Measurements from ENCODE around the gene PARP16. TPM values are rescaled to one million over a fixed set of nuclear protein-coding genes. Genes with fewer than 3 reads are reported as not detected.

The PARP16 gene
- total and polyA plus RNA-seq, 10 donors = 6.4 to 11.3 (median 9.6) TPM

DNA sequence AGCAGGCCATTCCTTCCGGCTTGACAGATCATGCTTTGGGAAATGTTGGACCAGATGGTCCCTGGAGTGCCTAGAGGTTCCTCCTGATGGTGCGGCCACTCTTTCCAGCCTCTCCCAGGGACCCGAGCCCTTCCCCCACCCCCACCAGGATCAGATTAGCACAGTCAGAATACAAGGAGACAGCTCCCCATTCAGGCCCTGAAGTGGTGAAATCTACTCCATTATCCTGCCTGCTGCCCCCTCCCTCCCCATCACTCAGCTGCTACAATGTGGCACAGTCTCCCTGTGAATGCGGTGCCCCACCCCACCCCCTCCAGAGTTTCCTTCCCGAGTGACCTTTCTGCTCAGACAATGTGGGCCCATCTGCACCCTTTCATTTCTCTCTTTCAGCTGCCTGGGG lies 47.2 kb upstream of the PARP16 start:
- Histone ChIP-seq H3K9me3 (no peaks in the 10 kb centered on the region), H3K27ac (no peak overlapping the region), H3K4me3 (no peak overlapping the region), H3K27me3 (replicated peaks in 1 of 7) (peaks cover 0 to 39% (median 0%) of the 10 kb centered on the region in 7 donors), H3K4me1 (no peaks in the 10 kb centered on the region), H3K36me3 (no peaks in the 10 kb centered on the region)
- 78 to 96% (median 83%) methylated on average over 5 of the region's 5 CpGs for WGBS, 5 donors
- TF ChIP-seq POLR2AphosphoS5 (IDR thresholded peaks at IDR 0.05) = no peak
- no peak for TF ChIP-seq POLR2A (IDR thresholded peaks at IDR 0.05)
- TF ChIP-seq, protein P1, sequence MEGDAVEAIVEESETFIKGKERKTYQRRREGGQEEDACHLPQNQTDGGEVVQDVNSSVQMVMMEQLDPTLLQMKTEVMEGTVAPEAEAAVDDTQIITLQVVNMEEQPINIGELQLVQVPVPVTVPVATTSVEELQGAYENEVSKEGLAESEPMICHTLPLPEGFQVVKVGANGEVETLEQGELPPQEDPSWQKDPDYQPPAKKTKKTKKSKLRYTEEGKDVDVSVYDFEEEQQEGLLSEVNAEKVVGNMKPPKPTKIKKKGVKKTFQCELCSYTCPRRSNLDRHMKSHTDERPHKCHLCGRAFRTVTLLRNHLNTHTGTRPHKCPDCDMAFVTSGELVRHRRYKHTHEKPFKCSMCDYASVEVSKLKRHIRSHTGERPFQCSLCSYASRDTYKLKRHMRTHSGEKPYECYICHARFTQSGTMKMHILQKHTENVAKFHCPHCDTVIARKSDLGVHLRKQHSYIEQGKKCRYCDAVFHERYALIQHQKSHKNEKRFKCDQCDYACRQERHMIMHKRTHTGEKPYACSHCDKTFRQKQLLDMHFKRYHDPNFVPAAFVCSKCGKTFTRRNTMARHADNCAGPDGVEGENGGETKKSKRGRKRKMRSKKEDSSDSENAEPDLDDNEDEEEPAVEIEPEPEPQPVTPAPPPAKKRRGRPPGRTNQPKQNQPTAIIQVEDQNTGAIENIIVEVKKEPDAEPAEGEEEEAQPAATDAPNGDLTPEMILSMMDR (IDR thresholded peaks at IDR 0.05 in 8 of 11, conservative IDR thresholded peaks at IDR 0.05 in 3 of 11) = no peak
- intact Hi-C loops (cut with DNase I; ENCODE audit: low total_unique reads) = no loop called here
- no peak for DNase-seq

DNA sequence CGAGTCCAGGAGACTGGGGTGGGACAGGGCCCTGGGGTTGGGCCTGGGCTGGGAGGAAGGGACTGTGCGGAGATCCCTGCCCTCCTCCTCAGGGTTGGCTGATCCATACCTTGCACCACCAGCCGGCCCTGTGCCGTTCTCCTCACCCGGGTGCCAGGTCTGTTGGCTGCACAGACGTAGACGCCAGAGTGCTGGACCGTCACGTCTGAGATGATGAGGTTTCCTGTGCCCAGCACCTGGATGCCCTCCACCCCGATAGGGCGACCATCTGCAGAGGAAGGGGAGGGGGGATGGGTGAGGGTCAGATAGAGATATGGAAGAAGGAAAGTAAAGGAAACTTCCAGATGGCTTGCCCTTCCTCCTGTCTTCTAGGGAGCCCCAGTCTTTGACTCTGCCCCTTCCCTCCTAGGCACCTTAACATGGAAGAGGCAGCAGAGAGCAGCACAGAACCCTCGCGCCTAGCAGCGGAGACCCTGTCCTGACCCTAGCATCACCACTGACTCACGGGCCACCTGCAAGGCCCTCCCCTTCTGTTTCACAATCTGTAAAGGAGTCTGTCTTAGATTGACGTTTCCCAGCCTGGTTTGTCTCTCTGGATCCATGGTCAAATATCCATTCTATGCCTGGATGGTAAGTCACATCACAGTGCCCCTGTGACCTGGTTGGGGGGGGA lies 46.6 kb upstream of the PARP16 start:
- peak; percentile 54 for DNase-seq
- WGBS, 5 donors = 73 to 84% (median 74%) methylated on average over 16 of the region's 16 CpGs
- Histone ChIP-seq H3K4me3 (no peak overlapping the region), H3K36me3 (no peaks in the 10 kb centered on the region), H3K27me3 (replicated peaks in 1 of 7) (peaks cover 0 to 34% (median 0%) of the 10 kb centered on the region in 7 donors), H3K27ac (no peak overlapping the region), H3K4me1 (no peaks in the 10 kb centered on the region), H3K9me3 (no peaks in the 10 kb centered on the region)
- no peak for TF ChIP-seq POLR2AphosphoS5 (IDR thresholded peaks at IDR 0.05)
- TF ChIP-seq, protein P1 (IDR thresholded peaks at IDR 0.05 in 8 of 11, conservative IDR thresholded peaks at IDR 0.05 in 3 of 11) = no peak
- intact Hi-C loops (cut with DNase I; ENCODE audit: low total_unique reads) = no loop called here

DNA sequence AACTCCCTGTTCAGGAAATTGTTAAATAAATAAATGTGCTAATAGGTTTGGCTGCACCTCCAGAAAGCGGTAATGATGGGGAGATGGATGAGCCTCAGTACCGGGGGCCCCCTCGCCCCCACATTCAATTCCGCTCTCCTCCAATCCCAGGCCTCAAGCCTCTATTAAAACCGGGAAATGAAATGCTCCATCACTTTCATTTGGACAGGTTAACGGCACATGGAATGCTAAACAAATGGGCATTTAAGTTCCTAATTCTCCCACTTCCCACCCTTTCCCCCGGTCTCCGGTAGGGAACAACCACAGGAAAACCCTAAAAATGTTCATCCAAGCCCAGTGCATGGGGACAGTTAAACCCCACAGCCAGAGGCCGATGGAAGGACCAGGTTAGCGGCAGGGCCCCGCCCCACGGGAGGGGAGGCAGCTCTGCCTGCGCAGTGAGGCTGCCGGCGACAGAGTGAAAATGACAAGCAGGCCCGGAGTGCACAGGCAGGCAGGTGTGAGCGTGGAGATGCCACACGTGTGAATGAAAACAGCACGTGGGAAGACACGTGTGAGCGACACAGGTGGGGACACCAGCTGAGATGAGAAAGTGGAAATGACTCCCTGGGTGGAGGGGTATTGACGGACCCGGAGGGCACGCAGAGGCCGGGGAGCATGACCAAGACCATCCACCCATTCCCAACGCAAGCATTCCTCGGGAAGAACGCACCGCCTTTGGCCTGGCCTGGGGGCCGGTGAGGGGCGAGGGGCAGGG lies 45.9 kb upstream of the PARP16 start:
- Histone ChIP-seq H3K4me1 (no peaks in the 10 kb centered on the region), H3K4me3 (no peak overlapping the region), H3K27ac (no peak overlapping the region), H3K27me3 (replicated peaks in 1 of 7) (peaks cover 0 to 27% (median 0%) of the 10 kb centered on the region in 7 donors), H3K36me3 (no peaks in the 10 kb centered on the region), H3K9me3 (no peaks in the 10 kb centered on the region)
- intact Hi-C loops (cut with DNase I; ENCODE audit: low total_unique reads) = no loop called here
- DNase-seq = peak; percentile 58
- TF ChIP-seq, protein P1 (IDR thresholded peaks at IDR 0.05 in 8 of 11, conservative IDR thresholded peaks at IDR 0.05 in 3 of 11) = no peak
- TF ChIP-seq POLR2A (IDR thresholded peaks at IDR 0.05) (no peak), POLR2AphosphoS5 (IDR thresholded peaks at IDR 0.05) (no peak)
- 88 to 93% (median 91%) methylated on average over 31 of the region's 31 CpGs for WGBS, 5 donors

DNA sequence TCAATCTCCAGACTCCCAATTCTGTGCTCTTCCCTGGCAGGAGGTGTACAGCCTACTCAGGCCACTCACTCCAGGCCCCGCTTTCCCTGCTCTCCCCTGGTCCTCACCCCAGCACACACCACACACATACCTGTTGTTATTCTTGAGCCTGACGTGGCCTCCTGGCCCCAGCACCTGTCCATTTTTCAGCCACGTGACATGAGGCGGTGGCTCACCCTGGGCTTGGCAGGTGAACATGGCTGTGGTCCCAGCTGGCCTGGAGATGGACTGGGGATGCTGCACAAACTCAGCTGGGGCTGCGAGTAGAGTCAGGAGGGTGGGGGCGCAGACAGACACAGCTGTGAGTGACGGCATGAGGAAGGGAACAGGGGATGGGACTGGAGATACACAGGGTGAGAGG lies 45.1 kb upstream of the PARP16 start:
- DNase-seq = peak; percentile 27
- TF ChIP-seq, protein P1 (IDR thresholded peaks at IDR 0.05 in 8 of 11, conservative IDR thresholded peaks at IDR 0.05 in 3 of 11) = no peak
- TF ChIP-seq POLR2A (IDR thresholded peaks at IDR 0.05) = no peak
- no peak for TF ChIP-seq POLR2AphosphoS5 (IDR thresholded peaks at IDR 0.05)
- Histone ChIP-seq H3K27ac (no peak overlapping the region), H3K27me3 (replicated peaks in 1 of 7) (peaks cover 0 to 23% (median 0%) of the 10 kb centered on the region in 7 donors), H3K4me3 (no peak overlapping the region), H3K4me1 (no peaks in the 10 kb centered on the region), H3K9me3 (no peaks in the 10 kb centered on the region), H3K36me3 (no peaks in the 10 kb centered on the region)
- 72 to 99% (median 90%) methylated on average over 5 to 7 of the region's 7 CpGs for WGBS, 5 donors
- intact Hi-C loops (cut with DNase I; ENCODE audit: low total_unique reads) = no loop called here
